Astrocyte (in vitro differentiated cells and primary cell): ENCODE measurements around the gene NUP153. TPM values are rescaled to one million over a fixed set of nuclear protein-coding genes. Genes with fewer than 3 reads are reported as not detected.

ENCODE experiments used
- DNase-seq: peaks from one replicate; pipeline ENCODE4 v3.0.0-alpha.2; 2010; ENCODE audit warnings: low read depth
- FAIRE-seq: peaks from 2 replicates; lab custom pipeline; 2011; peaks lifted over from hg19 to GRCh38; lab: Jason Lieb, UNC
- H2AFZ ChIP-seq: 2 replicates; pipeline ENCODE4 v1.6.0; 2012; ENCODE audit warnings: low read depth, low read length, inconsistent platforms
- H3K27ac ChIP-seq: 2 replicates; pipeline ENCODE4 v1.5.1; 2011; ENCODE audit warnings: low read depth, low read length, inconsistent platforms
- H3K27me3 ChIP-seq: 2 replicates; pipeline ENCODE4 v1.6.0; 2011; ENCODE audit warnings: low read length, inconsistent platforms; ENCODE audit not compliant: insufficient read depth
- H3K36me3 ChIP-seq: 2 replicates; pipeline ENCODE4 v1.5.1; 2011; ENCODE audit warnings: low read length, inconsistent platforms; ENCODE audit not compliant: insufficient read depth
- H3K4me1 ChIP-seq: 2 replicates; pipeline ENCODE4 v1.5.1; 2011; ENCODE audit warnings: low read length, inconsistent platforms; ENCODE audit not compliant: insufficient read depth
- H3K4me2 ChIP-seq: 2 replicates; pipeline ENCODE4 v1.6.0; 2012; ENCODE audit warnings: low read length, inconsistent platforms
- H3K4me3 ChIP-seq: 2 replicates; pipeline ENCODE4 v1.5.1; 2011; ENCODE audit warnings: low read depth, mild to moderate bottlenecking, low read length, inconsistent platforms; ENCODE audit not compliant: insufficient read depth
- H3K79me2 ChIP-seq: 2 replicates; pipeline ENCODE4 v1.6.0; 2012; ENCODE audit warnings: mild to moderate bottlenecking, low read length, inconsistent platforms; ENCODE audit not compliant: insufficient read depth
- H3K9ac ChIP-seq: 2 replicates; pipeline ENCODE4 v1.6.0; 2012; ENCODE audit warnings: mild to moderate bottlenecking, low read length, inconsistent platforms
- H3K9me3 ChIP-seq: 2 replicates; pipeline ENCODE4 v1.5.1; 2012; ENCODE audit warnings: low read depth, mild to moderate bottlenecking, low read length, inconsistent platforms; ENCODE audit not compliant: insufficient read depth
- H4K20me1 ChIP-seq: 2 replicates; pipeline ENCODE4 v1.6.0; 2012; ENCODE audit warnings: low read length, inconsistent platforms; ENCODE audit not compliant: insufficient read depth
- H3K27ac Mint-ChIP-seq: one replicate; pipeline ENCODE4 v1.8.0; 2021; ENCODE audit warnings: mild to moderate bottlenecking, mixed read lengths; ENCODE audit not compliant: unreplicated experiment
- H3K27me3 Mint-ChIP-seq: one replicate; pipeline ENCODE4 v1.8.0; 2021; ENCODE audit warnings: low read depth, mixed read lengths; ENCODE audit not compliant: unreplicated experiment
- H3K36me3 Mint-ChIP-seq: one replicate; pipeline ENCODE4 v1.8.0; 2021; ENCODE audit warnings: low read depth, mixed read lengths; ENCODE audit not compliant: unreplicated experiment
- H3K4me1 Mint-ChIP-seq: one replicate; pipeline ENCODE4 v1.8.0; 2021; ENCODE audit warnings: low read depth, mixed read lengths; ENCODE audit not compliant: unreplicated experiment
- H3K4me3 Mint-ChIP-seq: one replicate; pipeline ENCODE4 v1.8.0; 2021; ENCODE audit warnings: mild to moderate bottlenecking, moderate library complexity, mixed read lengths; ENCODE audit not compliant: unreplicated experiment
- H3K9me3 Mint-ChIP-seq: one replicate; pipeline ENCODE4 v1.8.0; 2021; ENCODE audit warnings: mild to moderate bottlenecking, mixed read lengths; ENCODE audit not compliant: unreplicated experiment
- EZH2 ChIP-seq: IDR thresholded peaks from 2 replicates; pipeline ENCODE4 v1.6.1; 2012; ENCODE audit warnings: mild to moderate bottlenecking, low read length, inconsistent platforms; ENCODE audit not compliant: insufficient read depth
- total RNA-seq: library from RNA; stranded (reverse); gene quantifications from 2 replicates; pipeline ENCODE4 v1.2.1, GENCODE V29; 2021
- TF ChIP-seq, protein P1 (sequence below): IDR thresholded peaks from 2 replicates; pipeline ENCODE4 v1.5.1; 2011; ENCODE audit warnings: low read depth, mild to moderate bottlenecking, inconsistent platforms, low read length, moderate library complexity; ENCODE audit not compliant: insufficient read depth

NUP153 gene
- total RNA-seq, 1 donor from 2014 or later = 51.6 TPM

GRCh38 chr6:17612048-17612447 is 94.7 kb downstream of the NUP153 start:
- Mint-ChIP-seq H3K9me3 (no peaks in the 10 kb centered on the region), H3K4me1 (no peaks in the 10 kb centered on the region), H3K27ac (no peak overlapping the region), H3K4me3 (no peak overlapping the region), H3K36me3 (no peaks in the 10 kb centered on the region), H3K27me3 (no peaks in the 10 kb centered on the region)
- no peak for TF ChIP-seq EZH2
- TF ChIP-seq, protein P1, sequence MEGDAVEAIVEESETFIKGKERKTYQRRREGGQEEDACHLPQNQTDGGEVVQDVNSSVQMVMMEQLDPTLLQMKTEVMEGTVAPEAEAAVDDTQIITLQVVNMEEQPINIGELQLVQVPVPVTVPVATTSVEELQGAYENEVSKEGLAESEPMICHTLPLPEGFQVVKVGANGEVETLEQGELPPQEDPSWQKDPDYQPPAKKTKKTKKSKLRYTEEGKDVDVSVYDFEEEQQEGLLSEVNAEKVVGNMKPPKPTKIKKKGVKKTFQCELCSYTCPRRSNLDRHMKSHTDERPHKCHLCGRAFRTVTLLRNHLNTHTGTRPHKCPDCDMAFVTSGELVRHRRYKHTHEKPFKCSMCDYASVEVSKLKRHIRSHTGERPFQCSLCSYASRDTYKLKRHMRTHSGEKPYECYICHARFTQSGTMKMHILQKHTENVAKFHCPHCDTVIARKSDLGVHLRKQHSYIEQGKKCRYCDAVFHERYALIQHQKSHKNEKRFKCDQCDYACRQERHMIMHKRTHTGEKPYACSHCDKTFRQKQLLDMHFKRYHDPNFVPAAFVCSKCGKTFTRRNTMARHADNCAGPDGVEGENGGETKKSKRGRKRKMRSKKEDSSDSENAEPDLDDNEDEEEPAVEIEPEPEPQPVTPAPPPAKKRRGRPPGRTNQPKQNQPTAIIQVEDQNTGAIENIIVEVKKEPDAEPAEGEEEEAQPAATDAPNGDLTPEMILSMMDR = no peak
- H3K4me1 ChIP-seq = no peaks in the 10 kb centered on the region
- H3K27me3 ChIP-seq = no peaks in the 10 kb centered on the region
- no peak for DNase-seq
- H3K9ac ChIP-seq = no peak overlapping the region
- H2AFZ ChIP-seq = no peak overlapping the region
- H3K4me3 ChIP-seq = no peak overlapping the region
- H3K79me2 ChIP-seq = no peaks in the 10 kb centered on the region
- no peaks in the 10 kb centered on the region for H4K20me1 ChIP-seq
- H3K27ac ChIP-seq = no peak overlapping the region
- H3K9me3 ChIP-seq = no peaks in the 10 kb centered on the region
- no peak overlapping the region for H3K4me2 ChIP-seq
- no peak for FAIRE-seq
- peaks cover 18% of the 10 kb centered on the region for H3K36me3 ChIP-seq

- Histone ChIP-seq H3K9ac (no peak overlapping the region), H3K79me2 (no peaks in the 10 kb centered on the region), H3K4me2 (no peak overlapping the region), H3K27ac (no peak overlapping the region), H3K4me3 (no peak overlapping the region), H2AFZ (no peak overlapping the region), H3K9me3 (no peaks in the 10 kb centered on the region), H3K36me3 (peaks cover 11% of the 10 kb centered on the region), H3K27me3 (no peaks in the 10 kb centered on the region), H4K20me1 (no peaks in the 10 kb centered on the region), H3K4me1 (no peaks in the 10 kb centered on the region)
- TF ChIP-seq EZH2 = no peak
- Mint-ChIP-seq H3K4me1 (no peaks in the 10 kb centered on the region), H3K9me3 (no peaks in the 10 kb centered on the region), H3K36me3 (no peaks in the 10 kb centered on the region), H3K4me3 (no peak overlapping the region), H3K27me3 (no peaks in the 10 kb centered on the region), H3K27ac (no peak overlapping the region)
- DNase-seq (no peak), FAIRE-seq (no peak)
These were observed 95.9 kb downstream of the NUP153 start for GRCh38 chr6:17610835-17611234.

DNA sequence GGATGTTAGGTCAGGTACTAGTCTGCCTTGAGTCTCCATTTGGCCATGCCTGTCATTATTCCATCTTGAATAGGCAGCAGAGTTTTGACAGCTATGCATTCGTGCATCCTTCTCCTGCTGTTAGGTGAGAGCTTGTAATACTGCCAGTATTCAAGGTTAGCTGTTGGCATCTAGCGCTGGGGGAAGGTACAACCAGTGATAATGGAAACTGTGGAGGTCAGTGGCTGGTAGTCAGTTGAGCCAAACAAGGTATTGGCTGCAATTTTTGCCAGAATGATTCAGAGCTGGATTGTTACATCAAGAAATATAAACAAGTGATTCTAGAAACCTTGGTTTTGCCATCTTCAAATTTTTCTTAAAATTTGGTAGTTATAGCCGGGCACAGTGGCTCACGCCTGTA is 100.1 kb downstream of the NUP153 start:
- Histone ChIP-seq H3K4me3 (no peak overlapping the region), H3K79me2 (peaks cover 7% of the 10 kb centered on the region), H3K4me1 (no peaks in the 10 kb centered on the region), H2AFZ (no peak overlapping the region), H3K4me2 (no peak overlapping the region), H3K27ac (no peak overlapping the region), H3K9ac (no peak overlapping the region), H3K36me3 (peaks cover 8% of the 10 kb centered on the region), H4K20me1 (no peaks in the 10 kb centered on the region), H3K27me3 (no peaks in the 10 kb centered on the region), H3K9me3 (no peaks in the 10 kb centered on the region)
- Mint-ChIP-seq H3K4me1 (no peaks in the 10 kb centered on the region), H3K36me3 (no peaks in the 10 kb centered on the region), H3K27me3 (no peaks in the 10 kb centered on the region), H3K27ac (no peak overlapping the region), H3K4me3 (no peak overlapping the region), H3K9me3 (no peaks in the 10 kb centered on the region)
- DNase-seq (no peak), FAIRE-seq (no peak)
- TF ChIP-seq, protein P1 = no peak
- TF ChIP-seq EZH2 = no peak
